Urinary bladder (tissue), 4 donors: ENCODE measurements around the gene LAMA1. TPM values are rescaled to one million over a fixed set of nuclear protein-coding genes. Genes with fewer than 3 reads are reported as not detected.

Experiments
- DNase-seq: peaks from one replicate; pipeline ENCODE4 v3.0.0-alpha.2; 2015; ENCODE audit errors: extremely low spot score
- H3K27ac ChIP-seq: one replicate; pipeline ENCODE4 v1.5.1; 2013; ENCODE audit warnings: low read depth, mild to moderate bottlenecking, moderate library complexity
- H3K36me3 ChIP-seq: one replicate; pipeline ENCODE4 v1.6.1; 2013; ENCODE audit warnings: mild to moderate bottlenecking, moderate library complexity; ENCODE audit not compliant: insufficient read depth
- H3K4me1 ChIP-seq: one replicate; pipeline ENCODE4 v1.6.1; 2013; ENCODE audit warnings: mild to moderate bottlenecking, moderate library complexity; ENCODE audit not compliant: insufficient read depth
- H3K4me3 ChIP-seq: one replicate; pipeline ENCODE4 v1.5.1; 2013; ENCODE audit warnings: low read depth, low read length
- WGBS: extraction: QIAGEN DNeasy Blood & Tissue Kit; methylation state at CpG from one replicate; pipeline ENCODE4 v1.1.7; 2013; 5-methylcytosine and 5-hydroxymethylcytosine counted together
- polyA plus RNA-seq: library from polyadenylated mRNA; stranded (reverse); fragments of 200-250 nt; gene quantifications from one replicate; pipeline ENCODE4 v1.2.3, GENCODE V29; 2013
- total RNA-seq: library from RNA; depleted of rRNA; stranded (reverse); fragments of >200 nt; gene quantifications from one replicate; pipeline ENCODE4 v1.2.3, GENCODE V29; 2014
- donor health status: healthy with polysubstance abuse.
- donor health status: healthy.

LAMA1 gene
- total and polyA plus RNA-seq, 2 donors: 0.54 to 2.9 TPM

GRCh38 chr18:6976935-6977334 is 140.7 kb downstream of the LAMA1 start:
- H3K4me3 ChIP-seq: no peak overlapping the region
- no peaks in the 10 kb centered on the region for H3K4me1 ChIP-seq
- H3K27ac ChIP-seq: no peak overlapping the region
- 61% methylated on average over 3 of the region's 3 CpGs for WGBS
- no peak for DNase-seq
- no peaks in the 10 kb centered on the region for H3K36me3 ChIP-seq

DNA sequence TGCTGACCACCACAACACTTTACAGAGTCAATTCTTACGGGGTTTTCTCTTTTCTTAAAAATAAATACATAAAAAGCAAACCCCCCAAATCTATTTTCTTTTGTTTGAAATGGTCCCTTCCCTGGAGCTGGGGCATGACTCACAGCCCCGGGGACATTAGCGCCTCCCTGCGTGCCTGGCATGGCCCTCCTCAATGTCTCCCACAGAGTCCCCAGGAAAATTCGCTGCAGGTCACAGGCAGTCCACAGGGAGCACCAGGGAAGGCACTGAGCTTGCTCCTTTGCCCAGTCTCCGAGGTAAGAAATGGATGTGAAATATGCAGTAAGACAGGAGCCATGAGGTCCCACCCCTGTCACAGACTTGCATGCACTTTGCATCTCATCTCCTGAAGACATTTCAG is 142.5 kb downstream of the LAMA1 start:
- DNase-seq: no peak
- Histone ChIP-seq H3K27ac (no peak overlapping the region), H3K4me1 (no peaks in the 10 kb centered on the region), H3K4me3 (no peak overlapping the region), H3K36me3 (no peaks in the 10 kb centered on the region)
- 94% methylated on average over 6 of the region's 6 CpGs for WGBS

DNA sequence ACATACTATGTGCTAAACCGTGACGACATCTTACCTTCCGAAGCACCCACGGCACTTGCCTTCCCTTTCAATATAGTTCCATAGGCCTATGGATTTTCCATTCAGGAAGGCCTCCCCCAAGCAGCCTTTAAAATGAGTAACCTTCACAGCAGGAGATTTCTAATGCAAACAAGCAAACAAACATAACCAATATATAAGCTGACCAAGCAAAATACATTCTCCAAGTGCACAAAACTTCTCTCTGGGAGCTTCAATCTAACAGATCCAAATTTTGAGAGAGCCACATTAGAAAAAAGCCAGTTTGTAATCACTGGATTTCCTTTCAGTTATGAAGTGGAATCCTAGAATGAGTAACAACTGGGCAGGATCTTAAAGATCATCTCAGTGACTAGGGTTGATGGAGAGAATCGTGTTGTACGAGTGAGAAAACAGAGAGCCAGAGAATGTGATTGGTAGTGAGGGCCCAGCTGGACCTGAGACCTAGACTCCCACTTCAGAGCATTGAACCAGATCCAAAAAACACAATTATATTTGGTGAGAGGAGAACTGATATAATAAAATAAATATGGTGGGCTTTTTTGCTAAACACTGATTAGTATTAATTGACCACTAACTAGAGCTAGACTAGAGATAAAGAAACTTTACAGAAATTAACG is 145.6 kb downstream of the LAMA1 start:
- 87% methylated on average over 7 of the region's 7 CpGs for WGBS
- no peaks in the 10 kb centered on the region for H3K36me3 ChIP-seq
- H3K4me3 ChIP-seq: no peak overlapping the region
- no peak for DNase-seq
- no peaks in the 10 kb centered on the region for H3K4me1 ChIP-seq
- H3K27ac ChIP-seq: no peak overlapping the region

DNA sequence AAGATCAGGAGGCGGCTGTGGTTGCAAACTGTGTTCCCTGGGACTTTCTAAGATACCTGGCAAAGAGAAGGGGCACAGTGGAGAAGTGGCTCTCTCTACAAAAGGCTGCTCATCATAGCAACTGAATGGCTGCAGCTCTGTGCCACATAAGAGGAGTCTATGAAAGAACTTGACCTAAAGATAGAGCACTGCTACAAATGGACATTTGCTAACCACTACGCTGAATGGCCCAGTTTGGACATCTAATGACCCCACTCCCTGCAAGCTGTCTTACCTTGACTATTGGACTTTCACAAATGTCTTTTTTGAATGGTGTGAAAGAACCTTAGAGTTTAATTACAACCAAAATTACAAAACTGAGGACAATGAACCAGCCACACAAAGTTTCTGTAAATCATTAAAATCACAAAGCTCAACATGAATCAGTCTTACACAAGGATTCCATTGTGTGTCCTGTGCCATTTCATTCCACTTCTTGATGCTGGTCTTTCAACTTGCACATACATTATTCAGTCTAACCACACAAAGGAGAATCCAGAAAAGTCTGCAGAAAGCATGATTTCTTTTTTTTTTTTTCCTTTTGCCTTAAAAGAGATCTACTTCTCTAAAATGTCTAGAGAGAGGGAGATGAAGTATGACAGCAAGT is 154.0 kb downstream of the LAMA1 start:
- WGBS: 98% methylated on average over 2 of the region's 2 CpGs
- no peaks in the 10 kb centered on the region for H3K36me3 ChIP-seq
- H3K27ac ChIP-seq: no peak overlapping the region
- no peak for DNase-seq
- no peaks in the 10 kb centered on the region for H3K4me1 ChIP-seq
- H3K4me3 ChIP-seq: no peak overlapping the region

DNA sequence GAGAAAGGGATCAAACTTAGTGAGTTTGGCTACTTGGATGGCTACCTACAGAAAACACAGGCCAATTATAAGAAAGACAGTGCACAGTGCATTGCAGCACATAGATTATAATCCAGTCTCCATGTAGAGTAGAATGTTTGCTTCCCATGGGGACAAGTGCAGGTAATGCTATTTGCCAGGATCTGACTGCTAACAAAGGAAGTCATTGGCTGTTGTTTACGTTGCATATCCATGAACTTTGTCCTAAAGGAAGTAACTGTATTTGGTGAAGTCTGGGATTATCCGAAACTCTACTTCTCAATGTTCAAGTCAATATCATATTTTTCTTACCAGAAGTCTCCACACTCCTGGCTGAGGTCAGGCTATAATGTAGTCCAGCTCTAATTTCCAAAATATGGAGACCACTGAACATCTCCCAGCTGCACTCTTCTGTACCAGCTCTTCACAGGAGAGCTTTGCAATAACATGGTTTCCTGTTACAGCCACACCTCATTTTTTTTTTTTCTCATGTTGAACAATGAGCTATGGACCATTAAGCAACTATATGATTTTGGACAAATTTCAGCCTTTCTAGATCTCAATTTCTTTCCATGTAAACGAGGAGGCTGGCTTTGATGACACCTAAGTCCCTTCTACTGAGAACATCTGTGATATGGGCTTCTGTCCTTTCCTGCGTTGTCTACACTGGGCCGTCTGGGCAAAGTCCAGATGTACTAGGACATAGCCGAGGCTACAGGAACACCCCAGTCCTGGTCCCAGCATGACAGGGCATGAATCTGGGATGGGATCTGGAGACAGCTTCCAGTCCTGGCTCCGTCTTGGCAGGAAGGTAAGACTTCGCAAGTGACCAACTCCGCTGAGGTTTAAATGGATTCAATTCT is 154.8 kb downstream of the LAMA1 start:
- H3K36me3 ChIP-seq: no peaks in the 10 kb centered on the region
- H3K4me1 ChIP-seq: no peaks in the 10 kb centered on the region
- WGBS: 89% methylated on average over 9 of the region's 9 CpGs
- H3K27ac ChIP-seq: no peak overlapping the region
- no peak for DNase-seq
- no peak overlapping the region for H3K4me3 ChIP-seq

GRCh38 chr18:6961331-6961730 is 156.3 kb downstream of the LAMA1 start:
- H3K36me3 ChIP-seq: no peaks in the 10 kb centered on the region
- no peaks in the 10 kb centered on the region for H3K4me1 ChIP-seq
- no peak overlapping the region for H3K4me3 ChIP-seq
- H3K27ac ChIP-seq: no peak overlapping the region
- WGBS: 87% methylated on average over 9 of the region's 9 CpGs
- DNase-seq: no peak

GRCh38 chr18:6960656-6961055 is 156.9 kb downstream of the LAMA1 start:
- 79% methylated on average over 2 of the region's 2 CpGs for WGBS
- Histone ChIP-seq H3K36me3 (no peaks in the 10 kb centered on the region), H3K4me3 (no peak overlapping the region), H3K27ac (no peak overlapping the region), H3K4me1 (no peaks in the 10 kb centered on the region)
- no peak for DNase-seq

- WGBS: 98% methylated on average over 1 of the region's 1 CpG
These were observed 157.5 kb downstream of the LAMA1 start for GRCh38 chr18:6960124-6960523.

GRCh38 chr18:6959110-6959509 is 158.5 kb downstream of the LAMA1 start:
- Histone ChIP-seq H3K36me3 (no peaks in the 10 kb centered on the region), H3K4me3 (no peak overlapping the region), H3K4me1 (no peaks in the 10 kb centered on the region), H3K27ac (no peak overlapping the region)
- DNase-seq: no peak
- WGBS: 89% methylated on average over 12 of the region's 12 CpGs

More at GRCh38 chr18:6960124-6960523, 157.5 kb downstream of the LAMA1 start:
- H3K4me1 ChIP-seq: no peaks in the 10 kb centered on the region
- H3K36me3 ChIP-seq: no peaks in the 10 kb centered on the region
- no peak for DNase-seq
- no peak overlapping the region for H3K27ac ChIP-seq
- H3K4me3 ChIP-seq: no peak overlapping the region

DNA sequence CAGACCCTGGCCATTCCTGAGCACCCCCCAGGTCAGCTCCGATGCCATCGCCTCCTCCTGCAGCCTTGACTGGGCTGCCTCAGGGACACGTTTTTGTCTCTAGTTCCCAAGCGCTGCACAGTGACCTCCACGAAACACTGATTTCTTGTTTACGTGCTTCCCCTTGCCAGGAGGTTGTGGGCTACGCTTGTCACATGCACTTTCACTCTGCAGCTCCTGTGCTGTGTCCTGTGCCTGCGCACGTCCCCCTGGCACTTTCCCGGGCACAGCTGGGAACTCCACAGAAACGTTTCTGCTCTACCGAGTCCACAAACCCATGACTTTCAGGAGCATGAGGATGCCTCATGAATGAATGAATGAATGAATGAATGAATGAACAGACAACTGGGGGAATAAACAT is 160.6 kb downstream of the LAMA1 start:
- H3K4me1 ChIP-seq: no peaks in the 10 kb centered on the region
- no peak for DNase-seq
- no peak overlapping the region for H3K27ac ChIP-seq
- 92% methylated on average over 12 of the region's 12 CpGs for WGBS
- no peaks in the 10 kb centered on the region for H3K36me3 ChIP-seq
- H3K4me3 ChIP-seq: no peak overlapping the region

DNA sequence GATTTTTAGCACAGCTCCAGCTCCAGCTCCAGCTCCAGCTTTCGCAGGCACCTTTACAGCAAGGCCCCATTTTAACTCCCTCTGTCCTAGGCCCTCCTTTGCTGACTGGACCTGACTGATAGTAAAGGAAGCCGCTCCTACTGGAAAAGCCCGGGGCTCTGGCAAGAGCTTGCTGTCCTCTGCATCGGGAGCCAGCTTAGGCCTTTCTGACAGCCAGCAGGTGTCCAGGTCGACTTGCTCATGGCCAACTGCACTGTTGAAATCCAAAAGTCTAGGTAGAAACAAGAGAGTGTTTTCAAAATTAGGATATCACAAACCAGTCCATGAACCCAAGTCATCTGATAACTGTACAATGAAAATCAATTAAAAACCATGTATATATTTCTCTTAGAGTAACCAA is 161.1 kb downstream of the LAMA1 start:
- DNase-seq: no peak
- Histone ChIP-seq H3K4me1 (no peaks in the 10 kb centered on the region), H3K4me3 (no peak overlapping the region), H3K36me3 (no peaks in the 10 kb centered on the region), H3K27ac (no peak overlapping the region)
- 85% methylated on average over 5 of the region's 5 CpGs for WGBS

DNA sequence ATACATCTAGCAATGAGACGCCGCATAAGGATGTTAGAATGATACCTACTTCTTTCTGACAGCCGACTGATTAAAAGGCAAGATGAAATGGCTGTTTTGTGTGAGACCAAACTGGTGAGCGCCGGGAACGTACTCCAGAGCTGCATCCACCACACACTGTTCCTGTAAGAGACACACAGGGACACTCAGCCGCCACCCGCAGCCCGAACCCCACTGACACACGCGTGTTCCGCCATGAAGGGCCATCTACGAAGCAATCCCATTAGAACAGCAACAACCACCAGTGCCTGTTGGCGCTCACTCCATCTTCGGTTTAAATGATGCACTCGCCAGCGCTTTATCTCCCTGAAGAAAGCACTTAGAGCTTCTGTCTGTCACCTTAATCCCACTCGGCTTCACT is 162.3 kb downstream of the LAMA1 start:
- no peak for DNase-seq
- no peaks in the 10 kb centered on the region for H3K36me3 ChIP-seq
- WGBS: 95% methylated on average over 18 of the region's 18 CpGs
- no peak overlapping the region for H3K27ac ChIP-seq
- no peak overlapping the region for H3K4me3 ChIP-seq
- H3K4me1 ChIP-seq: no peaks in the 10 kb centered on the region

- H3K27ac ChIP-seq: no peak overlapping the region
- H3K36me3 ChIP-seq: no peaks in the 10 kb centered on the region
- no peak for DNase-seq
- H3K4me1 ChIP-seq: no peaks in the 10 kb centered on the region
- H3K4me3 ChIP-seq: no peak overlapping the region
- WGBS: 90% methylated on average over 4 of the region's 4 CpGs
These were observed 163.1 kb downstream of the LAMA1 start for GRCh38 chr18:6954501-6954900.
